Natural killer cell (primary cell): ENCODE data around the gene NPIPA7. TPM values are rescaled to one million over a fixed set of nuclear protein-coding genes. Genes with fewer than 3 reads are reported as not detected.
"Not testable (repeated sequence)": the region's sequence is repeated elsewhere in the genome, so short reads cannot be mapped to it uniquely, and the experiment has no call there.

Source experiments
- ATAC-seq, 3 donors: fragments of 150-1000 bp in 2 of 3; fragments of 200-7000 bp in 1 of 3; cut with Tn5 transposase; 1 replicate in 1 of 3; 2 replicates in 2 of 3; pipeline ENCODE4 v1.10.0; 2021; ENCODE audit warnings: mild to moderate bottlenecking in 2 of 3, moderate library complexity in 2 of 3
- DNase-seq, 2 donors: peaks; one replicate each; pipeline versions ENCODE4 v3.0.0 to v3.0.0-alpha.2; 2013 to 2021; ENCODE audit warnings: mixed read lengths in 1 of 2
- H3K27ac ChIP-seq: one replicate; pipeline ENCODE4 v1.5.1; 2013; ENCODE audit warnings: mild to moderate bottlenecking, low read length
- H3K27me3 ChIP-seq: one replicate; pipeline ENCODE4 v1.6.1; 2013; ENCODE audit warnings: low read length; ENCODE audit not compliant: control insufficient read depth, insufficient read depth
- H3K36me3 ChIP-seq: one replicate; pipeline ENCODE4 v1.6.1; 2013; ENCODE audit warnings: low read length; ENCODE audit not compliant: control insufficient read depth, insufficient read depth
- H3K4me1 ChIP-seq: one replicate; pipeline ENCODE4 v1.6.1; 2013; ENCODE audit warnings: low read length; ENCODE audit not compliant: control insufficient read depth, insufficient read depth
- H3K4me3 ChIP-seq: one replicate; pipeline ENCODE4 v1.5.1; 2013; ENCODE audit warnings: low read length
- H3K9me3 ChIP-seq: one replicate; pipeline ENCODE4 v1.6.1; 2013; ENCODE audit warnings: low read length; ENCODE audit not compliant: control insufficient read depth, insufficient read depth
- H3K27ac Mint-ChIP-seq, 2 donors: one replicate each; pipeline ENCODE4 v1.8.0; 2022; ENCODE audit warnings: mild to moderate bottlenecking in 2 of 2, mixed read lengths in 2 of 2, moderate library complexity in 1 of 2
- H3K27me3 Mint-ChIP-seq, 2 donors: one replicate each; pipeline ENCODE4 v1.8.0; 2022; ENCODE audit warnings: low read depth in 2 of 2, mixed read lengths in 2 of 2
- H3K36me3 Mint-ChIP-seq: one replicate; pipeline ENCODE4 v1.8.0; 2022; ENCODE audit warnings: mixed read lengths
- H3K4me1 Mint-ChIP-seq, 2 donors: one replicate each; pipeline ENCODE4 v1.8.0; 2022; ENCODE audit warnings: mixed read lengths in 2 of 2
- H3K4me3 Mint-ChIP-seq: one replicate; pipeline ENCODE4 v1.8.0; 2022; ENCODE audit warnings: mild to moderate bottlenecking, moderate library complexity, mixed read lengths
- H3K9me3 Mint-ChIP-seq, 2 donors: one replicate each; pipeline ENCODE4 v1.8.0; 2022; ENCODE audit warnings: mixed read lengths in 2 of 2
- WGBS: methylation state at CpG from one replicate; pipeline ENCODE4 v1.1.7; 2013; ENCODE audit warnings: missing lambda C conversion rate; ENCODE audit not compliant: insufficient coverage; 5-methylcytosine and 5-hydroxymethylcytosine counted together
- intact Hi-C: fragments of 100-400 bp; cut with micrococcal nuclease; formaldehyde crosslinking; loops from one replicate; pipeline ENCODE4 v1.14.2; 2022
- total RNA-seq, 4 donors: library from RNA; stranded (reverse); fragments of 120-200 nt in 1 of 4; gene quantifications; one replicate each; pipeline versions ENCODE4 v1.2.3 to v1.2.4, GENCODE V29; 2013 to 2022

The NPIPA7 gene
- total RNA-seq, 3 donors from 2014 or later (not counting 1 experiment from before 2014, with no cell fraction given): 2.3 to 6.0 (median 4.4) TPM

DNA sequence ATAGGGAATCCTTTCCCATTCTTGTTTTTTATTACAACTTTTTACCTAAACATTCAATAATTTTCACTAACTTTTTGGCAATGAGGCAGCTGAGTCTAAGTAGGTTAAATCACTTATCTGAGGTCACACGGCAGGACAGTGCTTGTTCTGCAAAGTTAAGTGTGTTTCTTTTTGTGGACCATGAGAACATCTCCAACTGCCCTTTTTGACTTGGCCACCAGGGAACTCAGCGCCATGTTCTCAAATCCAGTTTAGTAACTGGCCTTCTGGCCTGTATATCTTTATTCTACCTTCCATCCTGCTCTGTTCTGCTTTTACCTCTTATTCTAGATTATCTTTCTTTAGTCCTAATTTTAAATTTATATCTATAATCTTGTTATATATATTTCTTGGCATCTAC is 23.4 kb downstream of the NPIPA7 start:
- H3K4me1 ChIP-seq, DNase-seq, H3K4me3 ChIP-seq, H3K27me3 ChIP-seq, H3K27me3 Mint-ChIP-seq, ATAC-seq, intact Hi-C loops, H3K27ac Mint-ChIP-seq, H3K36me3 Mint-ChIP-seq, H3K9me3 ChIP-seq, H3K9me3 Mint-ChIP-seq, H3K4me3 Mint-ChIP-seq, H3K4me1 Mint-ChIP-seq, H3K27ac ChIP-seq, H3K36me3 ChIP-seq: not testable (repeated sequence)
- WGBS: no CpG with 5 or more reads among the region's 2 CpGs

- H3K4me3 ChIP-seq, H3K36me3 Mint-ChIP-seq, H3K36me3 ChIP-seq, H3K27me3 Mint-ChIP-seq, H3K27ac ChIP-seq, H3K27ac Mint-ChIP-seq, intact Hi-C loops, H3K4me1 Mint-ChIP-seq, H3K4me1 ChIP-seq, H3K27me3 ChIP-seq, H3K9me3 ChIP-seq, H3K4me3 Mint-ChIP-seq, ATAC-seq, H3K9me3 Mint-ChIP-seq, DNase-seq: not testable (repeated sequence)
- WGBS: no CpG with 5 or more reads among the region's 1 CpG
Measured at GRCh38 chr16:16404283-16404682, 25.3 kb downstream of the NPIPA7 start.

- H3K4me1 Mint-ChIP-seq, H3K4me1 ChIP-seq, H3K27ac ChIP-seq, intact Hi-C loops, H3K4me3 Mint-ChIP-seq, H3K4me3 ChIP-seq, H3K27me3 Mint-ChIP-seq, H3K9me3 Mint-ChIP-seq, H3K27ac Mint-ChIP-seq, H3K9me3 ChIP-seq, H3K36me3 ChIP-seq, ATAC-seq, DNase-seq, H3K36me3 Mint-ChIP-seq, H3K27me3 ChIP-seq: not testable (repeated sequence)
- WGBS: no CpG with 5 or more reads among the region's 5 CpGs
Measured at GRCh38 chr16:16405421-16405820, 26.5 kb downstream of the NPIPA7 start.

DNA sequence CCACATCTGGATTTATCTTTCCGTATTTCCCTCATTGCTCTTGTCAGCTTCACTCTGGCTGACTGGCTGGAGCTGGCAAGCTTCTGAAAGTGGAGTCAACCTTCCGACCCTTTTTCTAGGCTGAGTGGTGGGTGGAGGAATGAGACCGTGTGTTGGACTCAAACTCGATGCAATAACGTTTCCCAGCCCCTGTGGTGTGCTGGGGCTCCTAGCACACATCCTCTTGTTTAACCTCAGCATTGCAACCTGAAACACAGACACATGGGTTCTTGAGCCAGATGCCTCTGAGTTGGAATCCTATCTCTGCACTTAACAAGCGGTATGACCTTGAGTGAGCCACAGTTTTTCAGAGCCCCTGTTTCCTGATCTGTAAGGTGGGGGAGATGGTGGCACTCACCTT is 29.5 kb downstream of the NPIPA7 start:
- ATAC-seq, H3K9me3 Mint-ChIP-seq, H3K4me3 Mint-ChIP-seq, H3K36me3 ChIP-seq, H3K27me3 Mint-ChIP-seq, H3K27ac ChIP-seq, intact Hi-C loops, H3K36me3 Mint-ChIP-seq, H3K4me1 ChIP-seq, H3K27ac Mint-ChIP-seq, DNase-seq, H3K27me3 ChIP-seq, H3K4me1 Mint-ChIP-seq, H3K4me3 ChIP-seq, H3K9me3 ChIP-seq: not testable (repeated sequence)
- WGBS: no CpG with 5 or more reads among the region's 6 CpGs

- H3K27ac Mint-ChIP-seq, H3K9me3 Mint-ChIP-seq, H3K4me1 Mint-ChIP-seq, H3K27me3 ChIP-seq, H3K27ac ChIP-seq, H3K27me3 Mint-ChIP-seq, H3K4me1 ChIP-seq, ATAC-seq, DNase-seq, H3K36me3 ChIP-seq, intact Hi-C loops, H3K36me3 Mint-ChIP-seq, H3K4me3 ChIP-seq, H3K9me3 ChIP-seq, H3K4me3 Mint-ChIP-seq: not testable (repeated sequence)
- no CpG with 5 or more reads among the region's 1 CpG for WGBS
Measured at GRCh38 chr16:16413773-16414172, 34.8 kb downstream of the NPIPA7 start.

DNA sequence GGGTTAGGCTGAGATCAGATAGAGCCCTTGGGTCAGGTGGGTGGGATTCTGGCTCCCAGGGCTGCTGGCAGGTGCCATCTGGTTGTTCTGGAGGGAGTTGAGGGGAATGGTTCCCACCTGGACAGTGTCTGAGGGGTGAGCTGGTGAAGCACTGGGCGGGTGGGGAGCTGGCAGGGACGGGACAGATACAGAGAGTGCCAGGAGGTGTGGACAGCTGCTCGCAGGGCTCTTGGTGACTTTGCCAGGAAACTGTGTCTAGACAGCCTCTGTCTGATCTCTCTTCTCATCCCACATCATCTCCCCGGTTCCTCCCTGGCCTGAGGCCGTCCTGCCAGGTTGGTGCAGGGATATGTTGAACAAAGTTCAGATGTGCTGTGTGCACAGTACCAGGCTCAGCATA is 38.1 kb downstream of the NPIPA7 start:
- H3K36me3 ChIP-seq, H3K9me3 Mint-ChIP-seq, H3K4me1 Mint-ChIP-seq, H3K27ac Mint-ChIP-seq, H3K36me3 Mint-ChIP-seq, H3K4me3 ChIP-seq, H3K4me1 ChIP-seq, H3K27me3 ChIP-seq, intact Hi-C loops, H3K9me3 ChIP-seq, H3K4me3 Mint-ChIP-seq, H3K27ac ChIP-seq, H3K27me3 Mint-ChIP-seq, ATAC-seq, DNase-seq: not testable (repeated sequence)
- no CpG with 5 or more reads among the region's 5 CpGs for WGBS

DNA sequence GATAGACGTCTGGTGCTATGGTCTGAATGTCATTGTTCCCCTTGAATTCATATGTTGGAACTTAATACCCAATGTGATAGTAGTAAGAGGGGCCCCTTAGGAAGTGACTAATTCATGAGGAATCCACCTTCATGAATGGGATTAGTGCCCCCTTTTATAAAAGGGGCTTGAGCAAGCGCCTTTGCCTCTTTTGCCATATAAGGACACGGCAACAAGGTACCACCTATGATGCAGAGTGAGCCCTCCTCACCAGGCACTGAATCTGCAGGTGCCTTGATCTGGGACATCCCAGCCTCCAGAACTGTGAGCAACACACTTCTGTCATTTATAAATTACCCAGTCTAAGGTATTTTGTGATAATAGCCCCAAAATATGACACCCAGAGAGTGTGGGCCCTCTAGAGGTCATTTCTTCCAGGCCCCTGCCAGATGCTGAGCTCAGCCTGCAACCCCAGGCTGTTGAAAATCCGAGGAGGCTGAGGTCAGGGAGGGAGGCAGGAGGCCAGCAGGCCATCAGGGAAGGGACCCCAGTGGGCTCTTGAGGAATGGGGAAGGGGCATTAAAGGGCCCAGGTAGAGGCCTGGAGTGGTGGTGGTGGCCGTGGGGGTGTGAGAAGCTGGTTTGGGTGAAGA is 39.1 kb downstream of the NPIPA7 start:
- no CpG with 5 or more reads among the region's 5 CpGs for WGBS
- DNase-seq, intact Hi-C loops, H3K9me3 ChIP-seq, H3K36me3 Mint-ChIP-seq, H3K4me3 Mint-ChIP-seq, H3K4me1 Mint-ChIP-seq, H3K4me1 ChIP-seq, H3K27ac Mint-ChIP-seq, H3K27ac ChIP-seq, H3K36me3 ChIP-seq, H3K27me3 ChIP-seq, H3K9me3 Mint-ChIP-seq, H3K4me3 ChIP-seq, H3K27me3 Mint-ChIP-seq, ATAC-seq: not testable (repeated sequence)

GRCh38 chr16:16420515-16420914 is 41.6 kb downstream of the NPIPA7 start:
- H3K36me3 ChIP-seq, H3K4me3 Mint-ChIP-seq, ATAC-seq, H3K9me3 ChIP-seq, H3K27me3 Mint-ChIP-seq, H3K9me3 Mint-ChIP-seq, intact Hi-C loops, H3K36me3 Mint-ChIP-seq, H3K4me1 Mint-ChIP-seq, H3K4me3 ChIP-seq, H3K27ac ChIP-seq, H3K27ac Mint-ChIP-seq, H3K4me1 ChIP-seq, H3K27me3 ChIP-seq, DNase-seq: not testable (repeated sequence)
- 57% methylated on average over 1 of the region's 1 CpG for WGBS
